HG03103 (cell line): Measurements from ENCODE around the gene ZNF418.
"Not testable (repeated sequence)": the region's sequence is repeated elsewhere in the genome, so short reads cannot be mapped to it uniquely, and the experiment has no call there.

ENCODE experiments used
- ATAC-seq: cut with Tn5 transposase; IDR thresholded peaks from one replicate; pipeline ENCODE4 v1.9.1; 2021; ENCODE audit warnings: low read depth; ENCODE audit not compliant: unreplicated experiment

ZNF418 gene

GRCh38 chr19:57890706-57891105 lies 44.5 kb downstream of the ZNF418 start:
- not testable (repeated sequence) for ATAC-seq

- ATAC-seq: no peak
Measured at GRCh38 chr19:57888560-57889231, 46.5 kb downstream of the ZNF418 start, which contains the start of gene ZNF814. Gene ZNF814, minus strand, starts transcription at chr19:57889037. Its CDS starts 235 bp downstream, at chr19:57888802.

DNA sequence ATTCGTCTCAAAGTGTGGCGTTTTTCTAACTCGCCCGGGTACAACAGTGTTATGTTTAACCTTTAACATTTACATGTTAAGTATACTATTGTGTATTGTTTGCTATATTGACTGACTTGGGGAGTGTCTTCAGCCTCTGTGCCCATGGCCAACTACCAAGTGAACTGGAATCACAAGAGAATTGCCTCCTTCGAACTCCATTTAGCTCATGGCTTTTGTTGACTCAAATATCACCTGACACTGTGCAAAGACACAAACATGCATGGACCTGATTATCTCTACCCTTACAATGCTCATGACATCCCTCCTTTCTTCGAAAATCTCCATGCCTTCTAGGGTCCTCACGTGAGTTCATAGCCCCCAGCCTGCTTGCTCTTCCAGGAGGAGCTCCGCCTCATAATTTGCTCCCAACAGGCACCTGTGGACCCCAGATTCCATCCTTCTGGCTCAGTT lies 47.1 kb downstream of the ZNF418 start:
- no peak for ATAC-seq

- no peak for ATAC-seq
Measured at GRCh38 chr19:57887195-57887941, 47.8 kb downstream of the ZNF418 start.

DNA sequence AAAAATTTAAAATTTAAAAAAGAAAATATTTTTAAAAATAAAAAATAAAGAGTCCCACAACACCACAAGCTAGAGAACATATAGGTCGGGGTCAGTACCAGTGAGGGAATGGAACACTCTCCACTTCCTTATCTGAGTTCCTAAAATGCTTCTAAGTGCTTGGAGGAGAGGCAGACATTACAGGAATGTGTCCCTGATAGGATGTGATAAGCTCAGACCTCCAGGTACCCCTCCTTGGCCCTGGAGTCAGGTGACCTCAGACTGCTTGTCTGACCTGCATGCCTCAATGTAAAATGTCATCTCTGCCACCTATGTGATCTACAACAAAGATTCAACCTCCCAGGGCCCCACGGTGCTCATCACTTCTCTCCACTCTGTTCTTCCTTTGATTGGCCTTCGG lies 49.2 kb downstream of the ZNF418 start:
- no peak for ATAC-seq

GRCh38 chr19:57873883-57874799 lies 61.1 kb downstream of the ZNF418 start:
- ATAC-seq: not testable (repeated sequence)

DNA sequence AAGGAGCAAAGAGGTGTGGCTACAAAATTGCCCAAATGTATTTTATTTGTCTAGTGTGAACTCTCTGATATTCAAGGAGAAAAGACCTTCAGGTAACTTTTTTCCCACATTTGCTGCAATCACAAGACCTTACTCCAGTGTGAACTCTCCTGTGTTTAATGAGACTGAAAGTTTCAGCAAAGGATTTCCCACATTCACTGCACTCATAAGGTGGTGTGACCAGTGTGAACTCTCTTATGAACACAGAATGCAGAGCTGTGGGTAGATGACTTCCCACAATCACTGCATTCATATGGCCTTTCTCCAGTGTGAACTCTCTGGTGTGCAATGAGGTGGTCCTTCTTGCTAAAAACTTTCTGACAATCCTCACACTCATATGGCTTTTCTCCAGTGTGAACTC lies 62.8 kb downstream of the ZNF418 start:
- ATAC-seq: no peak
